ENCODE measurements around the gene LRRC70.

DNA sequence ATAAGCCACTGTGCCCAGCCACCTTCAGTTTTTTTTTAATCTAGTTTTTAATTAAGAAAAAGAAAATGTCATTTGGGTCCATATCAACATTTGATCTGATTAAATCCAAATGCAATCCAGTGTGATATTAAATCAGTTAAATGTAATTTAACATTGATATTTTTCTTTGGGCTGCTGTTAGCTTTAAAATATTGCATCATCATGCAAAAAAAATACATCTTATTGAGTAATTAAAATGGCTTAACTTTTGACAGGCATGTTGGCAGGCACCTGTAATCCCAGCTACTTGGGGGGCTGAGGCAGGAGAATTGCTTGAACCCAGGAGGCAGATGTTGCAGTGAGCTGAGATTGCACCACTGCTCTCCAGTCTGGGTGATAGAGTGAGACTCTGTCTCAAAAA is 22.7 kb upstream of the LRRC70 start:
- TF ChIP-seq, protein P1, sequence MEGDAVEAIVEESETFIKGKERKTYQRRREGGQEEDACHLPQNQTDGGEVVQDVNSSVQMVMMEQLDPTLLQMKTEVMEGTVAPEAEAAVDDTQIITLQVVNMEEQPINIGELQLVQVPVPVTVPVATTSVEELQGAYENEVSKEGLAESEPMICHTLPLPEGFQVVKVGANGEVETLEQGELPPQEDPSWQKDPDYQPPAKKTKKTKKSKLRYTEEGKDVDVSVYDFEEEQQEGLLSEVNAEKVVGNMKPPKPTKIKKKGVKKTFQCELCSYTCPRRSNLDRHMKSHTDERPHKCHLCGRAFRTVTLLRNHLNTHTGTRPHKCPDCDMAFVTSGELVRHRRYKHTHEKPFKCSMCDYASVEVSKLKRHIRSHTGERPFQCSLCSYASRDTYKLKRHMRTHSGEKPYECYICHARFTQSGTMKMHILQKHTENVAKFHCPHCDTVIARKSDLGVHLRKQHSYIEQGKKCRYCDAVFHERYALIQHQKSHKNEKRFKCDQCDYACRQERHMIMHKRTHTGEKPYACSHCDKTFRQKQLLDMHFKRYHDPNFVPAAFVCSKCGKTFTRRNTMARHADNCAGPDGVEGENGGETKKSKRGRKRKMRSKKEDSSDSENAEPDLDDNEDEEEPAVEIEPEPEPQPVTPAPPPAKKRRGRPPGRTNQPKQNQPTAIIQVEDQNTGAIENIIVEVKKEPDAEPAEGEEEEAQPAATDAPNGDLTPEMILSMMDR (IDR thresholded peaks at IDR 0.05): no peak
- TF ChIP-seq POLR2A (IDR thresholded peaks at IDR 0.05): no peak

Measured in esophagus squamous epithelium (tissue), 4 donors.